ENCODE data around the gene TECTB. TPM values are rescaled to one million over a fixed set of nuclear protein-coding genes. Genes with fewer than 3 reads are reported as not detected.
A peak's percentile ranks its signal among the peaks of the same experiment; 100 is the strongest.

The TECTB gene
- total RNA-seq, 1 donor from 2014 or later = not detected

GRCh38 chr10:112304267-112304859 lies 21.2 kb downstream of the TECTB start:
- no peak for DNase-seq
- H3K27me3 Mint-ChIP-seq = peaks cover 18% of the 10 kb centered on the region
- no peak overlapping the region for H3K27ac Mint-ChIP-seq
- H3K36me3 Mint-ChIP-seq (ENCODE audit: low read depth) = no peaks in the 10 kb centered on the region
- intact Hi-C loops (cut with micrococcal nuclease) = no loop called here
- no peaks in the 10 kb centered on the region for H3K9me3 Mint-ChIP-seq
- H3K4me3 Mint-ChIP-seq = no peak overlapping the region
- no peaks in the 10 kb centered on the region for H3K4me1 Mint-ChIP-seq

GRCh38 chr10:112307358-112308124 lies 24.3 kb downstream of the TECTB start:
- Mint-ChIP-seq H3K4me3 (no peak overlapping the region), H3K9me3 (no peaks in the 10 kb centered on the region), H3K4me1 (no peaks in the 10 kb centered on the region), H3K36me3 (ENCODE audit: low read depth) (no peaks in the 10 kb centered on the region), H3K27me3 (peaks cover 21% of the 10 kb centered on the region), H3K27ac (no peak overlapping the region)
- intact Hi-C loops (cut with micrococcal nuclease) = no loop called here
- peak; percentile 75 for DNase-seq

GRCh38 chr10:112308125-112308502 lies 24.9 kb downstream of the TECTB start:
- intact Hi-C loops (cut with micrococcal nuclease) = no loop called here
- no peak overlapping the region for H3K27ac Mint-ChIP-seq

GRCh38 chr10:112311481-112311880 lies 28.3 kb downstream of the TECTB start:
- no peaks in the 10 kb centered on the region for H3K4me1 Mint-ChIP-seq
- no peak for DNase-seq
- no peaks in the 10 kb centered on the region for H3K9me3 Mint-ChIP-seq
- H3K36me3 Mint-ChIP-seq (ENCODE audit: low read depth) = no peaks in the 10 kb centered on the region
- no peak overlapping the region for H3K27ac Mint-ChIP-seq
- intact Hi-C loops (cut with micrococcal nuclease) = loop anchor here (5.0 kb wide), 1 partner anchor 129 kb away; the partner anchor contains the start of gene GPAM
- H3K27me3 Mint-ChIP-seq = peaks cover 27% of the 10 kb centered on the region
- no peak overlapping the region for H3K4me3 Mint-ChIP-seq

More at GRCh38 chr10:112308125-112308502, 24.9 kb downstream of the TECTB start:
- Mint-ChIP-seq H3K4me3 (no peak overlapping the region), H3K9me3 (no peaks in the 10 kb centered on the region), H3K4me1 (no peaks in the 10 kb centered on the region), H3K36me3 (ENCODE audit: low read depth) (no peaks in the 10 kb centered on the region), H3K27me3 (peaks cover 24% of the 10 kb centered on the region)
- DNase-seq = no peak

GRCh38 chr10:112313234-112313633 lies 30.0 kb downstream of the TECTB start:
- no peak overlapping the region for H3K4me3 Mint-ChIP-seq
- H3K27me3 Mint-ChIP-seq = peaks cover 27% of the 10 kb centered on the region
- no peaks in the 10 kb centered on the region for H3K9me3 Mint-ChIP-seq
- intact Hi-C loops (cut with micrococcal nuclease) = loop anchor here (5.0 kb wide), 1 partner anchor 131 kb away; the partner anchor contains the start of gene GPAM
- no peaks in the 10 kb centered on the region for H3K4me1 Mint-ChIP-seq
- H3K36me3 Mint-ChIP-seq (ENCODE audit: low read depth) = no peaks in the 10 kb centered on the region
- DNase-seq = no peak
- H3K27ac Mint-ChIP-seq = no peak overlapping the region

GRCh38 chr10:112313911-112314310 lies 30.7 kb downstream of the TECTB start:
- intact Hi-C loops (cut with micrococcal nuclease) = loop anchor here (2.0 to 5.0 kb wide), 3 partner anchors 121 to 159 kb away; partner anchors contain the start of gene GPAM
- H3K4me3 Mint-ChIP-seq = no peak overlapping the region
- no peak for DNase-seq
- no peaks in the 10 kb centered on the region for H3K4me1 Mint-ChIP-seq
- H3K27ac Mint-ChIP-seq = no peak overlapping the region
- H3K27me3 Mint-ChIP-seq = peaks cover 30% of the 10 kb centered on the region
- no peaks in the 10 kb centered on the region for H3K36me3 Mint-ChIP-seq (ENCODE audit: low read depth)
- no peaks in the 10 kb centered on the region for H3K9me3 Mint-ChIP-seq

- no peaks in the 10 kb centered on the region for H3K36me3 Mint-ChIP-seq (ENCODE audit: low read depth)
- peak; percentile 91 for DNase-seq
- intact Hi-C loops (cut with micrococcal nuclease) = loop anchor here (1.0 to 5.0 kb wide), 5 partner anchors 120 to 200 kb away; partner anchors contain the start of gene GPAM
- H3K27ac Mint-ChIP-seq = no peak overlapping the region
- H3K4me3 Mint-ChIP-seq = no peak overlapping the region
- no peaks in the 10 kb centered on the region for H3K9me3 Mint-ChIP-seq
- H3K27me3 Mint-ChIP-seq = peaks cover 31% of the 10 kb centered on the region
- no peaks in the 10 kb centered on the region for H3K4me1 Mint-ChIP-seq
Observed at GRCh38 chr10:112314822-112315474, 31.7 kb downstream of the TECTB start.

- H3K27ac Mint-ChIP-seq = no peak overlapping the region
- no peak for DNase-seq
- H3K27me3 Mint-ChIP-seq = peaks cover 2% of the 10 kb centered on the region
- intact Hi-C loops (cut with micrococcal nuclease) = no loop called here
- peaks cover 7% of the 10 kb centered on the region for H3K4me1 Mint-ChIP-seq
- no peak overlapping the region for H3K4me3 Mint-ChIP-seq
- H3K36me3 Mint-ChIP-seq (ENCODE audit: low read depth) = no peaks in the 10 kb centered on the region
- H3K9me3 Mint-ChIP-seq = no peaks in the 10 kb centered on the region
Observed at GRCh38 chr10:112327678-112328077, 44.5 kb downstream of the TECTB start.

- no peak for DNase-seq
- H3K36me3 Mint-ChIP-seq (ENCODE audit: low read depth) = no peaks in the 10 kb centered on the region
- no peak overlapping the region for H3K27ac Mint-ChIP-seq
- H3K4me1 Mint-ChIP-seq = peaks cover 7% of the 10 kb centered on the region
- no peaks in the 10 kb centered on the region for H3K27me3 Mint-ChIP-seq
- intact Hi-C loops (cut with micrococcal nuclease) = loop anchor here (10.0 kb wide), 1 partner anchor 455 kb away; no protein-coding TSS in a partner anchor
- no peak overlapping the region for H3K4me3 Mint-ChIP-seq
- H3K9me3 Mint-ChIP-seq = no peaks in the 10 kb centered on the region
Observed at GRCh38 chr10:112330162-112330561, 47.0 kb downstream of the TECTB start.

- H3K27me3 Mint-ChIP-seq = peaks cover under 1% of the 10 kb centered on the region
- H3K9me3 Mint-ChIP-seq = no peaks in the 10 kb centered on the region
- H3K27ac Mint-ChIP-seq = no peak overlapping the region
Observed at GRCh38 chr10:112330607-112331160, 47.5 kb downstream of the TECTB start.

GRCh38 chr10:112332022-112332421 lies 48.8 kb downstream of the TECTB start:
- no peak for DNase-seq
- no peak overlapping the region for H3K4me3 Mint-ChIP-seq
- peaks cover 7% of the 10 kb centered on the region for H3K4me1 Mint-ChIP-seq
- H3K27me3 Mint-ChIP-seq = peaks cover 4% of the 10 kb centered on the region
- no peak overlapping the region for H3K27ac Mint-ChIP-seq
- no peaks in the 10 kb centered on the region for H3K36me3 Mint-ChIP-seq (ENCODE audit: low read depth)
- H3K9me3 Mint-ChIP-seq = no peaks in the 10 kb centered on the region
- intact Hi-C loops (cut with micrococcal nuclease) = loop anchor here (10.0 kb wide), 1 partner anchor 457 kb away; no protein-coding TSS in a partner anchor

More at GRCh38 chr10:112330607-112331160, 47.5 kb downstream of the TECTB start:
- intact Hi-C loops (cut with micrococcal nuclease) = loop anchor here (10.0 kb wide), 1 partner anchor 456 kb away; no protein-coding TSS in a partner anchor
- H3K4me1 Mint-ChIP-seq = peaks cover 7% of the 10 kb centered on the region
- no peaks in the 10 kb centered on the region for H3K36me3 Mint-ChIP-seq (ENCODE audit: low read depth)
- no peak overlapping the region for H3K4me3 Mint-ChIP-seq
- no peak for DNase-seq

- Mint-ChIP-seq H3K9me3 (no peaks in the 10 kb centered on the region), H3K4me3 (no peak overlapping the region), H3K27me3 (peaks cover 9% of the 10 kb centered on the region), H3K36me3 (ENCODE audit: low read depth) (no peaks in the 10 kb centered on the region), H3K27ac (no peak overlapping the region), H3K4me1 (peaks cover 7% of the 10 kb centered on the region)
- intact Hi-C loops (cut with micrococcal nuclease) = loop anchor here (10.0 kb wide), 1 partner anchor 458 kb away; no protein-coding TSS in a partner anchor
- DNase-seq = no peak
Observed at GRCh38 chr10:112332509-112333228, 49.5 kb downstream of the TECTB start.

- intact Hi-C loops (cut with micrococcal nuclease) = loop anchor here (10.0 kb wide), 1 partner anchor 459 kb away; no protein-coding TSS in a partner anchor
Observed at GRCh38 chr10:112333452-112333851, 50.3 kb downstream of the TECTB start.

More at GRCh38 chr10:112333452-112333851, 50.3 kb downstream of the TECTB start:
- H3K4me1 Mint-ChIP-seq = peaks cover 7% of the 10 kb centered on the region
- peaks cover 9% of the 10 kb centered on the region for H3K27me3 Mint-ChIP-seq
- DNase-seq = no peak
- no peak overlapping the region for H3K4me3 Mint-ChIP-seq
- no peaks in the 10 kb centered on the region for H3K9me3 Mint-ChIP-seq
- no peak overlapping the region for H3K27ac Mint-ChIP-seq
- no peaks in the 10 kb centered on the region for H3K36me3 Mint-ChIP-seq (ENCODE audit: low read depth)
